PC-9 (cell line): ENCODE results near the gene ERI3. TPM values are rescaled to one million over a fixed set of nuclear protein-coding genes. Genes with fewer than 3 reads are reported as not detected.
A peak's percentile ranks its signal among the peaks of the same experiment; 100 is the strongest.

Source experiments
- BruUV-seq: library from RNA; stranded (reverse); fragments of 400-500 nt; replicated peaks from 2 replicates; lab custom pipeline; 2021; lab: Mats Ljungman, UMichigan
- CTCF ChIA-PET: fragments of 300-600 bp; sonication (Branson Sonifier 250); formaldehyde crosslinking; loops from one replicate; lab custom pipeline; 2022; ENCODE audit warnings: antibody characterized with exemption; lab: Charles Lee
- POLR2A ChIA-PET: fragments of 300-600 bp; sonication (Branson Sonifier 250); formaldehyde crosslinking; loops from one replicate; lab custom pipeline; 2022; ENCODE audit warnings: antibody characterized with exemption; ENCODE audit not compliant: unreplicated experiment; lab: Charles Lee
- DNase-seq, 2 experiments: peaks; one replicate each; pipeline versions ENCODE4 v3.0.0 to v3.0.0-alpha.2; 2015 to 2022; ENCODE audit warnings: mixed read lengths in 1 of 2
- H2AFZ ChIP-seq: fragments of 200-600 bp; sonication (generic); 2 replicates; pipeline ENCODE4 v1.8.1; 2017; ENCODE audit warnings: antibody characterized with exemption
- H3F3A ChIP-seq: fragments of 200-600 bp; sonication (generic); 2 replicates; pipeline ENCODE4 v1.8.1; 2017; ENCODE audit warnings: antibody characterized with exemption, mild to moderate bottlenecking, low read depth; ENCODE audit not compliant: insufficient read depth
- H3K27ac ChIP-seq: fragments of 200-600 bp; sonication (generic); 2 replicates; pipeline ENCODE4 v1.6.1; 2016; ENCODE audit warnings: mixed run types
- H3K27me3 ChIP-seq: fragments of 200-600 bp; sonication (generic); 2 replicates; pipeline ENCODE4 v1.6.1; 2016; ENCODE audit warnings: low read depth, mixed run types; ENCODE audit not compliant: insufficient read depth
- H3K36me3 ChIP-seq: fragments of 200-600 bp; sonication (generic); 2 replicates; pipeline ENCODE4 v1.6.1; 2016; ENCODE audit warnings: low read depth, mixed run types
- H3K4me1 ChIP-seq: fragments of 200-600 bp; sonication (generic); replicated peaks from 2 replicates; pipeline ENCODE4 v1.6.1; 2016; ENCODE audit warnings: mixed run types; ENCODE audit not compliant: insufficient read depth
- H3K4me2 ChIP-seq: fragments of 200-600 bp; sonication (generic); 2 replicates; pipeline ENCODE4 v1.6.1; 2017; ENCODE audit warnings: mixed run types
- H3K4me3 ChIP-seq: fragments of 200-600 bp; sonication (generic); 2 replicates; pipeline ENCODE4 v1.6.1; 2016; ENCODE audit warnings: mixed run types
- H3K79me2 ChIP-seq: fragments of 200-600 bp; sonication (generic); 2 replicates; pipeline ENCODE4 v1.6.1; 2017; ENCODE audit warnings: low read depth, mixed run types
- H3K9me2 ChIP-seq: fragments of 200-600 bp; sonication (generic); 2 replicates; pipeline ENCODE4 v1.8.1; 2017; ENCODE audit warnings: mild to moderate bottlenecking; ENCODE audit not compliant: insufficient read depth
- H3K9me3 ChIP-seq: fragments of 200-600 bp; sonication (generic); 2 replicates; pipeline ENCODE4 v1.8.1; 2016; ENCODE audit warnings: low read depth; ENCODE audit not compliant: insufficient read depth
- H4K20me1 ChIP-seq: fragments of 200-600 bp; sonication (generic); 2 replicates; pipeline ENCODE4 v1.8.1; 2017; ENCODE audit not compliant: insufficient read depth
- CTCF ChIP-seq: fragments of 200-600 bp; sonication (generic); conservative IDR thresholded peaks from 2 replicates; pipeline ENCODE4 v1.6.1; 2017; ENCODE audit warnings: mixed run types, antibody characterized with exemption, mild to moderate bottlenecking, moderate library complexity
- EZH2 ChIP-seq: fragments of 200-600 bp; sonication (generic); IDR thresholded peaks from 2 replicates; pipeline ENCODE4 v1.8.0; 2017; ENCODE audit warnings: antibody characterized with exemption, low read depth
- intact Hi-C: fragments of 100-400 bp; cut with micrococcal nuclease; formaldehyde crosslinking; loops from one replicate; pipeline ENCODE4 v1.10.0; 2022; ENCODE audit not compliant: unreplicated experiment
- total RNA-seq: library from RNA; stranded (reverse); gene quantifications from 2 replicates; pipeline ENCODE4 v1.2.3, GENCODE V29; 2021

ERI3 gene
- total RNA-seq, 1 experiment from 2014 or later, result 120 TPM

- Histone ChIP-seq H4K20me1 (peaks cover 11% of the 10 kb centered on the region), H3K4me1 (peaks cover 16% of the 10 kb centered on the region), H3K27me3 (no peaks in the 10 kb centered on the region), H3F3A (no peaks in the 10 kb centered on the region), H2AFZ (no peak overlapping the region), H3K4me2 (peak overlapping the region; percentile 13; the same call in 1 of the 2 replicates), H3K9me3 (no peaks in the 10 kb centered on the region), H3K27ac (no peak overlapping the region), H3K79me2 (no peaks in the 10 kb centered on the region), H3K36me3 (0 out of 2 replicates have a peak, but pooled peaks cover 10% of the 10 kb centered on the region), H3K9me2 (no peaks in the 10 kb centered on the region), H3K4me3 (no peak overlapping the region)
- CTCF ChIA-PET, result no interaction called here
- TF ChIP-seq EZH2 (no peak), CTCF (no peak)
- DNase-seq, result no peak
- intact Hi-C loops, result no loop called here
- no TSS peak for BruUV-seq
- POLR2A ChIA-PET, result no interaction called here
Measured at GRCh38 chr1:44261171-44261817, 93.8 kb downstream of the ERI3 start.

- no peak for DNase-seq
- TF ChIP-seq EZH2, result no peak
- no peaks in the 10 kb centered on the region for H3F3A ChIP-seq
- peaks cover 16% of the 10 kb centered on the region for H3K4me1 ChIP-seq
- H4K20me1 ChIP-seq, result peaks cover 11% of the 10 kb centered on the region
- H3K4me3 ChIP-seq, result no peak overlapping the region
- intact Hi-C loops, result no loop called here
- H3K9me2 ChIP-seq, result no peaks in the 10 kb centered on the region
- H3K36me3 ChIP-seq, result 0 out of 2 replicates have a peak, but pooled peaks cover 11% of the 10 kb centered on the region
- H3K27ac ChIP-seq, result no peak overlapping the region
- no peaks in the 10 kb centered on the region for H3K79me2 ChIP-seq
- H3K27me3 ChIP-seq, result no peaks in the 10 kb centered on the region
- POLR2A ChIA-PET, result no interaction called here
- CTCF ChIA-PET, result no interaction called here
- no peak overlapping the region for H2AFZ ChIP-seq
- no TSS peak for BruUV-seq
- peak overlapping the region; percentile 13; the same call in 1 of the 2 replicates for H3K4me2 ChIP-seq
- no peaks in the 10 kb centered on the region for H3K9me3 ChIP-seq
Measured at GRCh38 chr1:44260792-44261170, 94.3 kb downstream of the ERI3 start.

DNA sequence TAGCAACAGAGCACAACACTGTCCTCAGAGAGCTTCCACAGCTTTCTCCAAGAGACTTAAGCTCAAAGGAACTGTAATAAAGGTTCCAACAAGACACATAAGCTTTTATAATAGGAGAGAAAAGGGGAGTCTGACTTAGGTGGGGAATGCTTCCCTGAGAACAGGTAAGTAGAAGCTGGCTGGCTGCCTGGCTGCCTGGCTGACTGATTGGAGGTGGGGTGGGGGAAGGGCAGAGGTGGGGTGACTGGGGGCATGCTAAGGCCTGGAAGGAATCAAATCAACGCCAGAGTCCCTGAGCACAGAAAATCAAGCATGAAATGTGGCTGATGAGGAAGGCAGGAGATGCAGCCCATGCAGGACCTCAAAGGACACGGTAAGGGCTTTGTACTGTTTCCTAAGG lies 96.0 kb downstream of the ERI3 start:
- CTCF ChIA-PET, result interaction anchor here (1.2 kb wide), 1 partner anchor 9 kb away, joined by 3 read pairs; no protein-coding TSS in a partner anchor
- no peak for DNase-seq
- POLR2A ChIA-PET, result no interaction called here
- Histone ChIP-seq H3K4me3 (no peak overlapping the region), H3K27ac (no peak overlapping the region), H3K4me2 (no peak overlapping the region), H3K36me3 (0 out of 2 replicates have a peak, but pooled peaks cover 11% of the 10 kb centered on the region), H4K20me1 (peaks cover 11% of the 10 kb centered on the region), H3K4me1 (peaks cover 16% of the 10 kb centered on the region), H3K79me2 (no peaks in the 10 kb centered on the region), H3K9me3 (no peaks in the 10 kb centered on the region), H3K9me2 (no peaks in the 10 kb centered on the region), H3F3A (no peaks in the 10 kb centered on the region), H3K27me3 (no peaks in the 10 kb centered on the region), H2AFZ (no peak overlapping the region)
- no TSS peak for BruUV-seq
- intact Hi-C loops, result no loop called here
- no peak for TF ChIP-seq EZH2
- no peak for TF ChIP-seq CTCF
